Activated naive CD8-positive, alpha-beta T cell treated with anti-CD3 and anti-CD28 coated beads, Interleukin-2, amount 50 U/mL, for 16 hours (primary cell): ENCODE data around the gene ALCAM.
"Not testable (repeated sequence)": the region's sequence is repeated elsewhere in the genome, so short reads cannot be mapped to it uniquely, and the experiment has no call there.

Experiments used
- DNase-seq: peaks from one replicate; pipeline ENCODE4 v3.0.0-alpha.2; 2020; ENCODE audit warnings: low read depth, low spot score

ALCAM gene

GRCh38 chr3:105388176-105388575 lies 21.5 kb downstream of the ALCAM start:
- no peak for DNase-seq

- not testable (repeated sequence) for DNase-seq
Measured at GRCh38 chr3:105389759-105390158, 23.1 kb downstream of the ALCAM start.

- DNase-seq, result not testable (repeated sequence)
Measured at GRCh38 chr3:105392598-105392997, 25.9 kb downstream of the ALCAM start.

- no peak for DNase-seq
Measured at GRCh38 chr3:105394177-105394576, 27.5 kb downstream of the ALCAM start.

- DNase-seq, result no peak
Measured at GRCh38 chr3:105397974-105398373, 31.3 kb downstream of the ALCAM start.

GRCh38 chr3:105398437-105398836 lies 31.7 kb downstream of the ALCAM start:
- DNase-seq, result no peak

GRCh38 chr3:105399062-105399461 lies 32.4 kb downstream of the ALCAM start:
- DNase-seq, result no peak

GRCh38 chr3:105399611-105400010 lies 32.9 kb downstream of the ALCAM start:
- no peak for DNase-seq

GRCh38 chr3:105401254-105401653 lies 34.5 kb downstream of the ALCAM start:
- no peak for DNase-seq

GRCh38 chr3:105401691-105402149 lies 35.0 kb downstream of the ALCAM start:
- DNase-seq, result no peak

GRCh38 chr3:105402287-105402801 lies 35.6 kb downstream of the ALCAM start:
- no peak for DNase-seq

GRCh38 chr3:105403034-105403433 lies 36.3 kb downstream of the ALCAM start:
- DNase-seq, result not testable (repeated sequence)

- no peak for DNase-seq
Measured at GRCh38 chr3:105406268-105406667, 39.6 kb downstream of the ALCAM start.

- DNase-seq, result no peak
Measured at GRCh38 chr3:105409364-105409763, 42.7 kb downstream of the ALCAM start.

- DNase-seq, result no peak
Measured at GRCh38 chr3:105413343-105413887, 46.7 kb downstream of the ALCAM start.

GRCh38 chr3:105414841-105415240 lies 48.1 kb downstream of the ALCAM start:
- DNase-seq, result no peak

GRCh38 chr3:105415951-105416350 lies 49.2 kb downstream of the ALCAM start:
- no peak for DNase-seq

GRCh38 chr3:105417525-105418289 lies 51.0 kb downstream of the ALCAM start:
- no peak for DNase-seq

- DNase-seq, result no peak
Measured at GRCh38 chr3:105422645-105423044, 55.9 kb downstream of the ALCAM start.

GRCh38 chr3:105423397-105423796 lies 56.7 kb downstream of the ALCAM start:
- no peak for DNase-seq

GRCh38 chr3:105424412-105425152 lies 57.9 kb downstream of the ALCAM start:
- no peak for DNase-seq

GRCh38 chr3:105425153-105425502 lies 58.4 kb downstream of the ALCAM start:
- no peak for DNase-seq
